ENCODE measurements around the gene MOGAT2.

MOGAT2 gene

DNA sequence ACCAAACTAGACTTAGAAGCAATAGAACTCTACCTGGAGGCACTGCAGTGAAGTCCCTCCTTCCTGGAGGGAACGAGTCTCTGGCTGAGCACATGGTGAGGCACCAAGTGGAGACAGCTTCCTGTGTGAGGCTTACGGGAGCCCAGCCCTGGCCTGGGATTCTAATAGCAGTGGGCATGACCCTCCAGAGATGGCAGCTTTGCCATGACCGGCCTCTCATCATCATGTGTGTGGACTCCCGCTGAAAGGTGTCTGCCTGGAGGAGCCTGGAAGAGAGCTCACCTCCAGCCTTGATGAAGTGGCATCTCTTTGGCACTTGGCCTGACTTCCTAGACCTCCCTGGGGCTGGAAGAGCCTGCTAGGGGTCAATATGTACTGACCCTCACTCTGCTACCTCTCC is 58.9 kb downstream of the MOGAT2 start:
- in situ Hi-C loops (cut with MboI; ENCODE audit: low sequenced_read_pairs) = no loop called here

DNA sequence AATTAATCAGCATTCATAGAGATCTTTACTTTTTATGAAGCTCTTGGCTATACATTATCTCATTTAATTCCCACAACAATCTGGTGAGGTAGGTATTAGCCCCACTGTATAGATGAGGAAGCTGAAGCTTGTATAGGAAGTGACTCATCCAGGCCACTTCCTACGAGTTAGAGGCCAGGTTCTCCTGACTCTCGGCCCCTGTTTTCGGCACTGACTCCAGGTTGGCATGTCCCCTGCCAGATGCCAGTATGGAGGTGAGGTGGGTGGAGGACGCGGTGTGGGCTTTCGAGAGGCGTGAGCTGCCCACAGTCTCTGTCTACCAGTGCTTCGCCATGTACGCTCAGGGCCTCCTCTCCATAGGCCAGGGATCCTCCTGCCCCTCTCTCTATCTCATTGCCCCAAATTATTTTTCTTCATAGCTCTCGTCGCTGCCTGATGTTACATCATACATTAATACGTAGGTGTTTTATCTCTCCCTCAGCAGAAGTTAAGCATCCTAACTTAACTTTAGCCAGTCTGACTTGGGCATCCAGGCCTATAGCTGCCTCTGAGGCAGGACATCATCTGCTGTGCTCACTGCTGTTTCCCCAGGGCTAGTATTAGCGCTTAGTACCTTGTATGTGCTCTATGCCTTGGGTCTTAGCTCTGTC is 59.9 kb downstream of the MOGAT2 start:
- in situ Hi-C loops (cut with MboI; ENCODE audit: low sequenced_read_pairs) = no loop called here

DNA sequence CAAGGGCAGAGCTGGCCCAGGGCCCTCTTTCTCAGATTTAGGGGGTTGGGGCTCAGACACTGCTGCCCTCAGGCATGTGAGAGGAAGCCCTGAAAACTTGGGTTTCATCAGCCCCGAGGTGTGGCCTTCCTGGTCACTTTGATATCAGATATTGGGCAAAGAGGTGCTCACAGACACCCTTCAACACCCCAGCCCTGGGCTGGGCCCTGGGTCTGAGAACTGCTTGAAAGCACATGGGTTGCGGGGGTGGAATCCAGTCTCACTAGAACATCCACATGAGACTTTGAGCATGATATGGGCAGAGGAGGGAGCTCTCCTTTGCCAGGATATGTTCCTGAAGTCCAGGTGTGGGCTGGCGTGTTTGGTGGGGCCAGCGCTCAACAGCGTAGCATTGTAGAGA is 61.3 kb downstream of the MOGAT2 start:
- in situ Hi-C loops (cut with MboI; ENCODE audit: low sequenced_read_pairs) = no loop called here

DNA sequence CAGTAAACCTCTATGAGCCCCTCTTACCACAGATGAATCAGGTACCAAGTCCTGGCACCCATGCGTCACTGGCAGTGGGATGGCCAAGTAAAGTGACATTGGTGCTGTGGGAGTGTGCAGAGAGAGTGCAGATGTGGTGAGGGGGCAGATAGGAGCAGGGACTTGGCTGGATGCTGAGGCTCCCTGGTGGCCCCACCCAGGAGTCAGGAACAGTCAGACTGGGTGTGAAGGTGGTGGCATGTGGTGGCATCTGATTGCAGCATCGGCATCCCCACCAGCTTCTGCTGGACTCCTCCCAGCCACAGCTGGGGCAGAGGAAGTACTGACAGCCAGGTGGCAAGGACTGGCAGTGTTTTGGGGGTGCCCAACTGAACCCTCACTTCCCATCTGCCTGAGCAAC is 62.3 kb downstream of the MOGAT2 start:
- in situ Hi-C loops (cut with MboI; ENCODE audit: low sequenced_read_pairs) = no loop called here

DNA sequence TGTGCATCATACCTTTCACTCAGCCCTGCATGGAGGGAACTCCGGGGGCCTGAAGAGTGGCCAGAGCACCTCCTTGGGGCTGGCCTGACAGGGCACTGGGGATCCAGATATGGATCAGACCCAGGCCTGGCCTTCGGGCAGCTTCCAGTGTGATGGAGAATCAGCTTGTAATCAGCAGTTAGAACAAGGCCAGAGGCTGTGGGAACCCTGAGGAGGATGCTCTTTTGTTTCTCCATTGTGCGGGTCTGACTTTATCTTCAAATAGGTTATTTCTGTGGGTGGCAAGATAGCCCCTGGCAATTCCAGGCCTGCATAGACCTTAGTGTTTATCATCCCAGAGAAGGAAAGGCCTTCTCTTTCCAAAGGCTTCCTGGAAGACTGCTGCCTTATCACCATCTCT is 63.2 kb downstream of the MOGAT2 start:
- in situ Hi-C loops (cut with MboI; ENCODE audit: low sequenced_read_pairs) = no loop called here

DNA sequence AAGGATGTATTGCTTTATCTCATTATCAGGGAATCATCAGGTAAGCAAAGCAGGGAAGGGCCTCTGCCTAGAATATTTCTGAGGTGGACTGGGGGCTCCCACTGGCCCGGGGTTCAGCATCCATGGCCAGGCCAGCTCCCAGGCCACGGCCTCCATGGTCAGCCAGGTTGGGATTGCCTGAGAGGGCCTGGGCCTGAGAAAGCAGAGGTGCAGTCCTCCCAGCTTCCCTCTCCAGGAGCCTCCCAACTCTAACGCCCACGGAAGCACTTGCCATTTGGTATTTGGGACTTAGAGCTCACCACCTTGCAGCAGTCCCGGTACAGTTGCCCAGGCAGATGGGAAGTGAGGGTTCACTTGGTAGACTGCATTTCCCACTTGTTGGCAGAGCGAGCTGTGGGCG is 63.7 kb downstream of the MOGAT2 start:
- in situ Hi-C loops (cut with MboI; ENCODE audit: low sequenced_read_pairs) = no loop called here

DNA sequence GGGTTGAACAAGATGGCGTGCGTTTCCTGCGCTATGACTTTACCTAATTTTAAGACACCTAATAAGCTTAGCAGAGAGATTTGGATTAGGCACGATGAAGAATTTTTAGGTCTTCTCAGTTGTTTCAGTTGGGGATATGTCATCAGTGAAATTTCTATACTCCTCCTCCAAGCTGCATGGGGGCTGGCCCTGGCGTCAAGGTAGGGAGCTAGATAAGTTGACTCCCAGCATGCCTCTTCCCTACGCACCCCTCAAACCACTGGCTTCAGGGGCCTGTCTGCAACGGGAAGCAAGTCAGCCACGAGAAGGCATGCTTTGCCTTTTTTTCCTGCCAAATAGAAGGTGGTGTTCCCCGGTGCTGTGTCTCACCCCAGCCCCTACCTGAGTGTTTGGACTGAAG is 64.2 kb downstream of the MOGAT2 start:
- in situ Hi-C loops (cut with MboI; ENCODE audit: low sequenced_read_pairs) = no loop called here
